HepG2 (cell line): ENCODE results near the gene WNT9A. TPM values are rescaled to one million over a fixed set of nuclear protein-coding genes. Genes with fewer than 3 reads are reported as not detected.

Experiments used
- ATAC-seq: fragments of 200-7000 bp; cut with Tn5 transposase; 3 replicates; pipeline ENCODE4 v1.9.1; 2020; ENCODE audit warnings: mild to moderate bottlenecking, moderate library complexity
- BruUV-seq: library from RNA; stranded (reverse); fragments of 400-500 nt; replicated peaks from 2 replicates; lab custom pipeline; 2021; lab: Mats Ljungman, UMichigan
- CTCF ChIA-PET: fragments of 300-600 bp; formaldehyde crosslinking; extraction: SDS; loops from one replicate; lab custom pipeline; 2021; ENCODE audit warnings: low total read pairs, inconsistent platforms, low intra/inter-chr PET ratio; lab: Yijun Ruan, JAX
- POLR2A ChIA-PET: fragments of 350-600 bp; sonication (Branson Sonifier 250); formaldehyde crosslinking; loops from one replicate; lab custom pipeline; 2020; ENCODE audit warnings: antibody characterized with exemption, inconsistent platforms; lab: Yijun Ruan, JAX
- DNase-seq: peaks from one replicate; pipeline ENCODE4 v3.0.0-alpha.2; 2015; ENCODE audit warnings: low spot score
- FAIRE-seq: peaks from 3 replicates; lab custom pipeline; 2011; peaks lifted over from hg19 to GRCh38; lab: Jason Lieb, UNC
- H2AFZ ChIP-seq: one replicate; pipeline ENCODE4 v1.6.1; 2011; ENCODE audit warnings: low read length, inconsistent platforms
- H3K27ac ChIP-seq: fragments of 300-600 bp; 3 replicates; pipeline ENCODE4 v1.8.0; 2011; ENCODE audit warnings: mixed run types, mild to moderate bottlenecking, mixed read lengths, low read length, inconsistent platforms; ENCODE audit not compliant: insufficient read depth; ENCODE audit errors: extremely low read length
- H3K27me3 ChIP-seq, 2 experiments: fragments of 200-600 bp in 1 of 2; 2 replicates in 1 of 2; 3 replicates in 1 of 2; pipeline versions ENCODE4 v1.6.0 to v1.8.0; 2011; ENCODE audit warnings: low read length in 2 of 2, mild to moderate bottlenecking in 2 of 2, moderate library complexity in 2 of 2, inconsistent platforms in 1 of 2; ENCODE audit not compliant: insufficient read depth in 2 of 2, control insufficient read depth in 1 of 2
- H3K36me3 ChIP-seq, 2 experiments: fragments of 200-600 bp in 1 of 2; replicated peaks in 1 of 2; 2 replicates in 1 of 2; 3 replicates in 1 of 2; pipeline versions ENCODE4 v1.5.1 to v1.8.0; 2011; ENCODE audit warnings: low read length in 2 of 2, inconsistent platforms in 1 of 2; ENCODE audit not compliant: insufficient read depth in 2 of 2, control insufficient read depth in 1 of 2
- H3K4me1 ChIP-seq: 2 replicates; pipeline ENCODE4 v1.5.1; 2012; ENCODE audit warnings: low read length, inconsistent platforms; ENCODE audit not compliant: insufficient read depth
- H3K4me2 ChIP-seq: 2 replicates; pipeline ENCODE4 v1.6.0; 2011; ENCODE audit warnings: low read depth, low read length, inconsistent platforms
- H3K4me3 ChIP-seq, 3 experiments: fragments of 200-600 bp in 1 of 3; sonication (generic), shearing (Covaris generic) in 1 of 3; replicated peaks in 1 of 3; 2 replicates each; pipeline ENCODE4 v1.5.1; 2011 to 2016; ENCODE audit warnings: low read length in 3 of 3, inconsistent platforms in 2 of 3, low read depth in 2 of 3, mild to moderate bottlenecking in 2 of 3, control low read depth in 1 of 3, mixed read lengths in 1 of 3; ENCODE audit not compliant: insufficient read depth in 1 of 3
- H3K79me2 ChIP-seq: one replicate; pipeline ENCODE4 v1.6.1; 2011; ENCODE audit warnings: low read length, inconsistent platforms; ENCODE audit not compliant: insufficient read depth
- H3K9ac ChIP-seq: 2 replicates; pipeline ENCODE4 v1.6.0; 2011; ENCODE audit warnings: mild to moderate bottlenecking, low read depth, low read length, inconsistent platforms; ENCODE audit not compliant: insufficient read depth
- H3K9me3 ChIP-seq: 2 replicates; pipeline ENCODE4 v1.5.1; 2012; ENCODE audit warnings: mild to moderate bottlenecking, low read length
- H4K20me1 ChIP-seq: 2 replicates; pipeline ENCODE4 v1.6.0; 2011; ENCODE audit warnings: inconsistent platforms, mild to moderate bottlenecking, low read length, moderate library complexity; ENCODE audit not compliant: insufficient read depth
- ELF3 ChIP-seq: IDR thresholded peaks from 2 replicates; pipeline ENCODE4 v1.6.1; 2016; ENCODE audit warnings: missing genetic modification reagents, missing compliant biosample characterization
- PHF21A ChIP-seq: sonication (generic); formaldehyde crosslinking; IDR thresholded peaks from 2 replicates; pipeline ENCODE4 v1.5.0; 2020; ENCODE audit warnings: mild to moderate bottlenecking, missing genetic modification reagents
- SOX13 ChIP-seq, 3 experiments: fragments of 450-650 bp in 1 of 3; sonication (generic) in 1 of 3; formaldehyde crosslinking in 1 of 3; IDR thresholded peaks in 2 of 3; conservative IDR thresholded peaks in 1 of 3; 2 replicates each; pipeline versions ENCODE4 v1.5.0 to v1.6.1; 2016 to 2020; ENCODE audit warnings: antibody characterized with exemption in 1 of 3, mild to moderate bottlenecking in 1 of 3, missing compliant biosample characterization in 1 of 3, missing genetic modification reagents in 1 of 3, moderate library complexity in 1 of 3
- ZFP36 ChIP-seq: fragments of 150-350 bp; IDR thresholded peaks from 2 replicates; pipeline ENCODE4 v1.6.1; 2018; ENCODE audit warnings: borderline replicate concordance, low read length, low read depth; ENCODE audit not compliant: partially characterized antibody
- ZNF451 ChIP-seq: sonication (generic); formaldehyde crosslinking; IDR thresholded peaks from 2 replicates; pipeline ENCODE4 v1.5.0; 2020; ENCODE audit warnings: mild to moderate bottlenecking, missing genetic modification reagents
- ZNF543 ChIP-seq: sonication (generic); formaldehyde crosslinking; IDR thresholded peaks from 2 replicates; pipeline ENCODE4 v1.4.0; 2020; ENCODE audit warnings: mild to moderate bottlenecking, missing genetic modification reagents
- ZNF598 ChIP-seq: sonication (generic); formaldehyde crosslinking; IDR thresholded peaks from 2 replicates; pipeline ENCODE4 v1.5.1; 2020; ENCODE audit warnings: mild to moderate bottlenecking, missing genetic modification reagents, borderline replicate concordance
- WGBS: methylation state at CpG from one replicate; pipeline ENCODE4 v1.1.6; 2017; ENCODE audit warnings: low lambda C conversion rate; 5-methylcytosine and 5-hydroxymethylcytosine counted together
- in situ Hi-C: cut with HindIII; loops from 2 replicates; pipeline ENCODE4 v1.10.0; 2017; ENCODE audit warnings: low pct_unique_long_range_greater_than_20kb; ENCODE audit not compliant: extremely low pct_ligation_motif_present
- intact Hi-C: fragments of 100-400 bp; cut with micrococcal nuclease; formaldehyde crosslinking; loops from one replicate; pipeline ENCODE4 v1.10.0; 2022; ENCODE audit not compliant: unreplicated experiment
- polyA plus RNA-seq, 8 experiments: library from polyadenylated mRNA; depleted of rRNA in 3 of 8; stranded (reverse) in 7 of 8; unstranded in 1 of 8; fragments of >200 nt; fragmentation: Illumina TruSeq in 4 of 8; extraction: Trizol in 4 of 8; gene quantifications; 2 replicates each; pipeline versions ENCODE4 v1.2.1 to v1.2.3, GENCODE V29; 2011 to 2016; ENCODE audit warnings: low read depth in 4 of 8, missing spikeins in 1 of 8, mixed read lengths in 1 of 8; ENCODE audit not compliant: insufficient read depth in 1 of 8
- total RNA-seq, 5 experiments: library from RNA; depleted of rRNA; stranded (reverse); fragments of >200 nt; fragmentation: Illumina TruSeq; extraction: Trizol; gene quantifications; 2 replicates each; pipeline ENCODE4 v1.2.3, GENCODE V29; 2016; ENCODE audit warnings: low read depth in 1 of 5
- TF ChIP-seq, protein P1 (sequence below), 2 experiments: sonication (generic) in 1 of 2; formaldehyde crosslinking in 1 of 2; IDR thresholded peaks; 2 replicates each; pipeline versions ENCODE4 v1.5.1 to v1.6.1; 2011 to 2020; ENCODE audit warnings: borderline replicate concordance in 1 of 2, low read depth in 1 of 2, low read length in 1 of 2, mild to moderate bottlenecking in 1 of 2, missing genetic modification reagents in 1 of 2, moderate library complexity in 1 of 2
- TF ChIP-seq, protein P2 (sequence below): sonication (generic); formaldehyde crosslinking; IDR thresholded peaks from 2 replicates; pipeline ENCODE4 v1.9.0; 2021; ENCODE audit warnings: missing genetic modification reagents, borderline replicate concordance
- TF ChIP-seq, protein P3 (sequence below): sonication (generic); formaldehyde crosslinking; IDR thresholded peaks from 2 replicates; pipeline ENCODE4 v1.5.0; 2020; ENCODE audit warnings: mild to moderate bottlenecking, missing genetic modification reagents, borderline replicate concordance
- TF ChIP-seq, protein P4 (sequence below): sonication (generic); formaldehyde crosslinking; IDR thresholded peaks from 2 replicates; pipeline ENCODE4 v1.8.1; 2023; ENCODE audit warnings: mild to moderate bottlenecking, missing genetic modification reagents
- TF ChIP-seq, protein P5 (sequence below): sonication (generic); formaldehyde crosslinking; IDR thresholded peaks from 2 replicates; pipeline ENCODE4 v1.9.0; 2021; ENCODE audit warnings: missing genetic modification reagents, borderline replicate concordance

WNT9A gene
- total and polyA plus RNA-seq, 2 of the 13 experiments (the other 11 are each of a cell fraction or from before 2014, with no cell fraction given): 0.04 TPM; not detected in 1

DNA sequence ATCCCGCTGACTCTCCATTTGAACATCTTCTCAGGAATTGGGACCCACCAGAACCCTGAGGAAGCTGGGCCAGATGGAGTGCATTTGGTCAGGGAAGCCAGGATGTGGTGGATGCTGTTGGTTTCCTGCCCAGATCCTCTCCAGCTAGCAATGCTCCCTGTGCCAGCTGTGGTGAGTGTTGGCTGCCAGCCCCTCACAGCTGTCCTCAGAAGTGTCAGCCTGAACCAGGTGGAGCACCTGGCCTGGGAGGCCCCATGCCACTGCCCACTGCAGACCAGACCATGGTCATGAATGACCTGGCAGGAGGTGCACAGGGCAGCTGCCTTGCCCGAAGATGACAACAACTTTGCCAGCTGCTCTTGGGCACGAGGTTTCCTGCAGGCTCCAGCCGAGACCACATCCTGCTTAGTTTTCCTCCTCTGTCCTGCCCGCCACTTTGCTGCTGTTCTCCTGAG, 77.9 kb downstream of the WNT9A start:
- no TSS peak for BruUV-seq
- ATAC-seq (no peak), FAIRE-seq (no peak), DNase-seq (no peak)
- intact Hi-C loops (no loop called here), in situ Hi-C loops (no loop called here)
- Histone ChIP-seq H3K27me3 (peaks cover 0 to 6% of the 10 kb centered on the region in 2 experiments; a peak in 2 of 5 replicates), H3K79me2 (no peaks in the 10 kb centered on the region), H3K9ac (no peak overlapping the region), H3K4me2 (no peak overlapping the region), H3K4me1 (no peaks in the 10 kb centered on the region), H3K36me3 (no peaks in the 10 kb centered on the region), H3K27ac (no peak overlapping the region), H3K9me3 (peaks cover 9% of the 10 kb centered on the region; the same call in 1 of the 2 replicates), H2AFZ (no peak overlapping the region), H3K4me3 (no peak overlapping the region), H4K20me1 (no peaks in the 10 kb centered on the region)
- 3% methylated on average over 4 of the region's 5 CpGs for WGBS
- CTCF ChIA-PET: no interaction called here
- POLR2A ChIA-PET: no interaction called here
- TF ChIP-seq, protein P1, sequence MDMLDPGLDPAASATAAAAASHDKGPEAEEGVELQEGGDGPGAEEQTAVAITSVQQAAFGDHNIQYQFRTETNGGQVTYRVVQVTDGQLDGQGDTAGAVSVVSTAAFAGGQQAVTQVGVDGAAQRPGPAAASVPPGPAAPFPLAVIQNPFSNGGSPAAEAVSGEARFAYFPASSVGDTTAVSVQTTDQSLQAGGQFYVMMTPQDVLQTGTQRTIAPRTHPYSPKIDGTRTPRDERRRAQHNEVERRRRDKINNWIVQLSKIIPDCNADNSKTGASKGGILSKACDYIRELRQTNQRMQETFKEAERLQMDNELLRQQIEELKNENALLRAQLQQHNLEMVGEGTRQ (IDR thresholded peaks at IDR 0.05; ENCODE audit: low read depth, low read length): no peak
- TF ChIP-seq, protein P1 (CRISPR knock-in tag; IDR thresholded peaks at IDR 0.05; ENCODE audit: borderline replicate concordance): no peak
- TF ChIP-seq ZNF451 (CRISPR knock-in tag) (no peak), SOX13 (IDR thresholded peaks at IDR 0.05) (no peak), SOX13 (CRISPR knock-in tag; conservative IDR thresholded peaks at IDR 0.05 in 1 of 2, IDR thresholded peaks at IDR 0.05 in 1 of 2) (no peak), ZFP36 (no peak), ZNF543 (no peak), ZNF598 (CRISPR knock-in tag) (no peak), ELF3 (CRISPR knock-in tag) (no peak), PHF21A (CRISPR knock-in tag) (no peak)
- TF ChIP-seq, protein P2, sequence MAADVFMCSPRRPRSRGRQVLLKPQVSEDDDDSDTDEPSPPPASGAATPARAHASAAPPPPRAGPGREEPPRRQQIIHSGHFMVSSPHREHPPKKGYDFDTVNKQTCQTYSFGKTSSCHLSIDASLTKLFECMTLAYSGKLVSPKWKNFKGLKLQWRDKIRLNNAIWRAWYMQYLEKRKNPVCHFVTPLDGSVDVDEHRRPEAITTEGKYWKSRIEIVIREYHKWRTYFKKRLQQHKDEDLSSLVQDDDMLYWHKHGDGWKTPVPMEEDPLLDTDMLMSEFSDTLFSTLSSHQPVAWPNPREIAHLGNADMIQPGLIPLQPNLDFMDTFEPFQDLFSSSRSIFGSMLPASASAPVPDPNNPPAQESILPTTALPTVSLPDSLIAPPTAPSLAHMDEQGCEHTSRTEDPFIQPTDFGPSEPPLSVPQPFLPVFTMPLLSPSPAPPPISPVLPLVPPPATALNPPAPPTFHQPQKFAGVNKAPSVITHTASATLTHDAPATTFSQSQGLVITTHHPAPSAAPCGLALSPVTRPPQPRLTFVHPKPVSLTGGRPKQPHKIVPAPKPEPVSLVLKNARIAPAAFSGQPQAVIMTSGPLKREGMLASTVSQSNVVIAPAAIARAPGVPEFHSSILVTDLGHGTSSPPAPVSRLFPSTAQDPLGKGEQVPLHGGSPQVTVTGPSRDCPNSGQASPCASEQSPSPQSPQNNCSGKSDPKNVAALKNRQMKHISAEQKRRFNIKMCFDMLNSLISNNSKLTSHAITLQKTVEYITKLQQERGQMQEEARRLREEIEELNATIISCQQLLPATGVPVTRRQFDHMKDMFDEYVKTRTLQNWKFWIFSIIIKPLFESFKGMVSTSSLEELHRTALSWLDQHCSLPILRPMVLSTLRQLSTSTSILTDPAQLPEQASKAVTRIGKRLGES (CRISPR knock-in tag): no peak
- TF ChIP-seq, protein P3, sequence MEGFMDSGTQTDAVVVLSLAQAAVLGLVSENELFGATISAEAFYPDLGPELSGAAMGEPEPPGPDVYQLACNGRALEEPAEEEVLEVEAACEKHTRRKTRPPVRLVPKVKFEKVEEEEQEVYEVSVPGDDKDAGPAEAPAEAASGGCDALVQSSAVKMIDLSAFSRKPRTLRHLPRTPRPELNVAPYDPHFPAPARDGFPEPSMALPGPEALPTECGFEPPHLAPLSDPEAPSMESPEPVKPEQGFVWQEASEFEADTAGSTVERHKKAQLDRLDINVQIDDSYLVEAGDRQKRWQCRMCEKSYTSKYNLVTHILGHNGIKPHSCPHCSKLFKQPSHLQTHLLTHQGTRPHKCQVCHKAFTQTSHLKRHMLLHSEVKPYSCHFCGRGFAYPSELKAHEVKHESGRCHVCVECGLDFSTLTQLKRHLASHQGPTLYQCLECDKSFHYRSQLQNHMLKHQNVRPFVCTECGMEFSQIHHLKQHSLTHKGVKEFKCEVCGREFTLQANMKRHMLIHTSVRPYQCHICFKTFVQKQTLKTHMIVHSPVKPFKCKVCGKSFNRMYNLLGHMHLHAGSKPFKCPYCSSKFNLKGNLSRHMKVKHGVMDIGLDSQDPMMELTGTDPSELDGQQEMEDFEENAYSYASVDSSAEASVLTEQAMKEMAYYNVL (CRISPR knock-in tag): no peak
- TF ChIP-seq, protein P4, sequence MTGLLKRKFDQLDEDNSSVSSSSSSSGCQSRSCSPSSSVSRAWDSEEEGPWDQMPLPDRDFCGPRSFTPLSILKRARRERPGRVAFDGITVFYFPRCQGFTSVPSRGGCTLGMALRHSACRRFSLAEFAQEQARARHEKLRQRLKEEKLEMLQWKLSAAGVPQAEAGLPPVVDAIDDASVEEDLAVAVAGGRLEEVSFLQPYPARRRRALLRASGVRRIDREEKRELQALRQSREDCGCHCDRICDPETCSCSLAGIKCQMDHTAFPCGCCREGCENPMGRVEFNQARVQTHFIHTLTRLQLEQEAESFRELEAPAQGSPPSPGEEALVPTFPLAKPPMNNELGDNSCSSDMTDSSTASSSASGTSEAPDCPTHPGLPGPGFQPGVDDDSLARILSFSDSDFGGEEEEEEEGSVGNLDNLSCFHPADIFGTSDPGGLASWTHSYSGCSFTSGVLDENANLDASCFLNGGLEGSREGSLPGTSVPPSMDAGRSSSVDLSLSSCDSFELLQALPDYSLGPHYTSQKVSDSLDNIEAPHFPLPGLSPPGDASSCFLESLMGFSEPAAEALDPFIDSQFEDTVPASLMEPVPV (CRISPR knock-in tag): no peak
- TF ChIP-seq, protein P5, sequence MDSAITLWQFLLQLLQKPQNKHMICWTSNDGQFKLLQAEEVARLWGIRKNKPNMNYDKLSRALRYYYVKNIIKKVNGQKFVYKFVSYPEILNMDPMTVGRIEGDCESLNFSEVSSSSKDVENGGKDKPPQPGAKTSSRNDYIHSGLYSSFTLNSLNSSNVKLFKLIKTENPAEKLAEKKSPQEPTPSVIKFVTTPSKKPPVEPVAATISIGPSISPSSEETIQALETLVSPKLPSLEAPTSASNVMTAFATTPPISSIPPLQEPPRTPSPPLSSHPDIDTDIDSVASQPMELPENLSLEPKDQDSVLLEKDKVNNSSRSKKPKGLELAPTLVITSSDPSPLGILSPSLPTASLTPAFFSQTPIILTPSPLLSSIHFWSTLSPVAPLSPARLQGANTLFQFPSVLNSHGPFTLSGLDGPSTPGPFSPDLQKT (CRISPR knock-in tag): no peak
